NCI-H2107 treated with DMSO at 0.1 percent for 48 hours (cell line): Measurements from ENCODE around the gene MAPRE3.
A peak's percentile ranks its signal among the peaks of the same experiment; 100 is the strongest.

ENCODE experiments used
- DNase-seq: peaks from one replicate; lab custom pipeline; 2025; ENCODE audit not compliant: unreplicated experiment; lab: John Stamatoyannopoulos, UW

MAPRE3 gene

GRCh38 chr2:26948800-26949199 is 21.6 kb upstream of the MAPRE3 start:
- no peak for DNase-seq

- no peak for DNase-seq
Measured at GRCh38 chr2:26950246-26950645, 20.2 kb upstream of the MAPRE3 start.

GRCh38 chr2:26951236-26951635 is 19.2 kb upstream of the MAPRE3 start:
- DNase-seq, result no peak

GRCh38 chr2:26952374-26952773 is 18.1 kb upstream of the MAPRE3 start:
- no peak for DNase-seq

GRCh38 chr2:26954135-26954534 is 16.3 kb upstream of the MAPRE3 start:
- DNase-seq, result no peak

GRCh38 chr2:26957041-26957440 is 13.4 kb upstream of the MAPRE3 start:
- DNase-seq, result no peak

GRCh38 chr2:26957534-26957933 is 12.9 kb upstream of the MAPRE3 start:
- DNase-seq, result no peak

- no peak for DNase-seq
Measured at GRCh38 chr2:26959331-26959730, 11.1 kb upstream of the MAPRE3 start.

- DNase-seq, result no peak
Measured at GRCh38 chr2:26964446-26965130, 5.8 kb upstream of the MAPRE3 start.

- DNase-seq, result no peak
Measured at GRCh38 chr2:26968001-26968400, 2.4 kb upstream of the MAPRE3 start.

GRCh38 chr2:26969077-26969844 is 1.2 kb upstream of the MAPRE3 start:
- no peak for DNase-seq

- DNase-seq, result no peak
Measured at GRCh38 chr2:26970928-26971627, 641 bp downstream of the MAPRE3 start.

- DNase-seq, result no peak
Measured at GRCh38 chr2:26971911-26972786, 1.7 kb downstream of the MAPRE3 start.

- no peak for DNase-seq
Measured at GRCh38 chr2:26974352-26974751, 3.9 kb downstream of the MAPRE3 start.

- no peak for DNase-seq
Measured at GRCh38 chr2:26975102-26975501, 4.7 kb downstream of the MAPRE3 start.

GRCh38 chr2:26975656-26976055 is 5.2 kb downstream of the MAPRE3 start:
- no peak for DNase-seq

- DNase-seq, result no peak
Measured at GRCh38 chr2:26976237-26976636, 5.8 kb downstream of the MAPRE3 start.

GRCh38 chr2:26977012-26977411 is 6.6 kb downstream of the MAPRE3 start:
- no peak for DNase-seq

GRCh38 chr2:26978061-26978596 is 7.7 kb downstream of the MAPRE3 start:
- DNase-seq, result peak; percentile 56

- no peak for DNase-seq
Measured at GRCh38 chr2:26979741-26980140, 9.3 kb downstream of the MAPRE3 start.

- DNase-seq, result no peak
Measured at GRCh38 chr2:26980971-26981370, 10.5 kb downstream of the MAPRE3 start.
